Erythroblast (primary cell): ENCODE results near the gene CDA.
A peak's percentile ranks its signal among the peaks of the same experiment; 100 is the strongest.

Experiments used
- DNase-seq, 2 experiments: peaks; one replicate each; lab custom pipeline; 2025; lab: John Stamatoyannopoulos, UW
- GATA1 ChIP-seq: IDR thresholded peaks from 2 replicates; pipeline ENCODE4 v1.6.1; 2011; ENCODE audit warnings: low read depth, mild to moderate bottlenecking, control low read depth, low read length, moderate library complexity
- POLR2A ChIP-seq: IDR thresholded peaks from 2 replicates; pipeline ENCODE4 v1.6.1; 2011; ENCODE audit warnings: mild to moderate bottlenecking, low read length

The CDA gene

DNA sequence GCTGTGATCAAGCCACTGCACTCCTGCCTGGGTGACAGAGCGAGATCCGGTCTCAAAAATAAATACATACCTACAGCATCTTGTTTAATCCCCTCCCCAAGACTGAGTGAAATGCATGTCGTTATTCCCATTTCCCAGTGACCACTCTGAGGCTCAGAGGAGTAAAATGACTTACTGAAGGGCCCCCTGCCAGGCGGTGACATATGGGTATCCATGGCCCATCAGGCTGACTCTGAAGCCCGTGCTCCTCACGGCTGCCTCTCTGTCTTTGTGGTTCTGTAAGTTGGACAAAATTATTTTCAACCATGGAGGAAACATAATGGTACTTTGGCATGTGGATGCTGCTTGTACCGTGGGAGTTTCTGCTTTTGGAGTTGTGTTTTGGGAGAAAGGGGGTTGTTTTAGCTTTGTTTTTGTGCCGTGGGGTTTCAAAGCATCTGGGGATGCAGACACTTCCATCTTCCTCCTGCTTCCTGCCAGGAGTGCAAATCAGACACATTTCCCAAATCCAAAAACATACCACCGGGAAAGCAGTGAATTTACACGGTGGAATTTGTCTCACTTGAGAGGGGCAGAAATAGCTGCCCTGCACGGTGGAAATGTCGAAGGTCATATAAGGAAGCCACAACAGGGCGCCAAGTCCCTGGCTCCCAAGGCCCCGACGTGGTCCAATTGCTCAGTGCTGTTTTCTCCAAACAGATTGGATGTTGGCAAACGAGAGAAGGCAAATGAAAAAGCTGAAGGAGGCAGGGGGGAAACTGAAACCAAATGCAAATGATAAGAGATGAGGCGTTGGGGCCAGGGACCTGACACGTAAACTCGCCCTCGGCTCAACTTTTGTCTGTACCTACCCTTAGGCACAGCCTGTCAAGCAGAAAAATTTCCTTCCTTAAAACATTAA lies 27.3 kb downstream of the CDA start:
- no peak for DNase-seq
- TF ChIP-seq POLR2A (no peak), GATA1 (no peak)

DNA sequence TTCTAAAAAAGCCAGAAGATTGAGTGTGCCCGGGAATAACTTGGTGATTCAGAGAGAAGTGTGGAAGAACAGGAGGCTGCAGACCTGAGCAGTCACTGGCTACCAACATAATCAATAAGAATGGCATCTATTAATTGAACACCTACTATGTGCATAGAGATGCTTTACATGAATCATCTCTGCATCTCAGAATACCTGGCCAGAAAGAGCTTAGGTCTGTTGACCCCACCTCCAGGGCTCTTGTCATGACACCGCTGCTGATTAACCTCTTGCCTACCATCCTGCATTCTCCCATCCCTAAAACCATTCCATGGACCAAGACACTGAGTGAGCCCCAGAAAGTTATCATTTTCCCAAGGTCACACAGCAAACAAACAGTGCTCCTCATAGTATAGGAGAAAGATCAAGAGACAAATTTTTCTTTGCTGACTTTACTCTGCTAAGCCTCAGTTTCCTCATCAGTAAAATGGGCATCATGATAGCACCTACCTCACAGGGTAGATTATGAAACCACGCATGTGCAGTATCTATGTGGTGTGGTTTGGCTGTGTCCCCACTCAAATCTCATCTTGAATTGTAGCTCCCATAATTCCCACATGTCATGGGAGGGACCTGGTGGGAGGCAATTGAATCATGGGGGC lies 28.1 kb downstream of the CDA start:
- DNase-seq, result no peak
- TF ChIP-seq POLR2A (no peak), GATA1 (no peak)

DNA sequence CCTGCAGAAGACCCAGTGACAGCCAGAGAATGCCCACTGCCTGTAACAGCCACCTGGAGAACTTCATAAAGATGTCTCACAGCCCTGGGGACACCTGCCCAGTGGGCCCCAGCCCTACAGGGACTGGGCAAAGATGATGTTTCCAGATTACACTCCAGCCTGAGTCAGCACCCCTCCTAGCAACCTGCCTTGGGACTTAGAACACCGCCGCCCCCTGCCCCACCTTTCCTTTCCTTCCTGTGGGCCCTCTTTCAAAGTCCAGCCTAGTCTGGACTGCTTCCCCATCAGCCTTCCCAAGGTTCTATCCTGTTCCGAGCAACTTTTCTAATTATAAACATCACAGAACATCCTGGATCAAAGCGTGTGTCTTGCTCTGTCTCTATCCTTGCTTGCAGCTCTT lies 29.7 kb downstream of the CDA start:
- no peak for TF ChIP-seq POLR2A
- no peak for TF ChIP-seq GATA1
- DNase-seq, result no peak

DNA sequence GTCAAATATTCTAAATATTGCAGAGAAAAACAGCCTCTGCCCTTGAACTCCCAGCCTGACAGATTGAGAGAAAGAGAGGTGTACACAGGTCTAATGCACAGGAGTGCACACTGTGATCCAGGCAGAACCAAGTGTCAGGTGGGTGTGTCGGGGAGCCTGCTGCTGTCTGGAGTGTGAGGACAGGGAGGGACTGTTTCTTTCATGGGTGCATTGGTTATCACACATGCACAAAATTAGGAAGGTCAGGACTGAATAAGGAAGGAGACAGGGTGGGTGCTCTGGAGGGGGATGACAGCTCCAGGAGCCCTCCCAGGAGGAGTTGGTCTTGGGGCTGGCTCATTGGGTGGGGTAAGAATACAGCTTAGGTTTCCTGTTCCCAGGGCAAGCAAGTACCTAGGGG lies 31.1 kb downstream of the CDA start:
- DNase-seq, result no peak
- TF ChIP-seq POLR2A (no peak), GATA1 (no peak)

DNA sequence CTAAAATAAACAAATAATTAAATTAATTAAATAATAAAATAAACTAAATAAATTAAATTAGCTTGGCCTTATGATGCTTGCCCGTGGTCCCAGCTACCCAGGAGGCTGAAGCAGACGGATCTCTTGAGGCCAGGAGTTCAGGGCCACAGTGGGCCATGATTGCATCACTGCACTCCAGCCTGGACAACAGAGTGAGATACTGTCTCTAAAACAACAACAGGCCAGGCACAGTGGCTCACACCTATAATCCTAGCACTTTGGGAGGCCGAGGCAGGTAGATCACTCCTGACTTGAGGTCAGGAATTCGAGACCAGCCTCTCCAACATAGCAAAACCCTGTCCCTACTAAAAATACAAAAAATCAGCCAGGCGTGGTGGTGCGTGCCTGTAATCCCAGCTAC lies 32.1 kb downstream of the CDA start:
- TF ChIP-seq POLR2A (no peak), GATA1 (no peak)
- no peak for DNase-seq

DNA sequence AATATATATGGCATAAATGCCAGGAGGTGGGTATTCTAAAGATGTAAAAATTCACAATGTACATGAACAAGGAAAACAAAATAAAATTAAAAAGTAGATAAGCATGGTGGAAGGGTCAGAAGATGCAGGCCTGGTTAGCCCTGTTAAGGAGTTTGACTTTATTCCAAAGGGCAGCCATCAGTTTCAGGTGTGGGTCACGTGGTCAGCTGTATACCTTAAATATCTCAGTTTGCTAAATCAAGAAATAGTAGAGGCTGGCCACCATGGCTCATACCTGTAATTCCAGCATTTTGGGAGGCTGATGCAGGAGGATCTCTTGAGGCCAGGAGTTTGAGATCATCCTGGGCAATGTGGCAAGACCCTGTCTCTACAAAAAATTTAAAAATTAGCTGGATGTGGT lies 35.8 kb downstream of the CDA start:
- DNase-seq, result no peak
- TF ChIP-seq GATA1, result no peak
- TF ChIP-seq POLR2A, result no peak

DNA sequence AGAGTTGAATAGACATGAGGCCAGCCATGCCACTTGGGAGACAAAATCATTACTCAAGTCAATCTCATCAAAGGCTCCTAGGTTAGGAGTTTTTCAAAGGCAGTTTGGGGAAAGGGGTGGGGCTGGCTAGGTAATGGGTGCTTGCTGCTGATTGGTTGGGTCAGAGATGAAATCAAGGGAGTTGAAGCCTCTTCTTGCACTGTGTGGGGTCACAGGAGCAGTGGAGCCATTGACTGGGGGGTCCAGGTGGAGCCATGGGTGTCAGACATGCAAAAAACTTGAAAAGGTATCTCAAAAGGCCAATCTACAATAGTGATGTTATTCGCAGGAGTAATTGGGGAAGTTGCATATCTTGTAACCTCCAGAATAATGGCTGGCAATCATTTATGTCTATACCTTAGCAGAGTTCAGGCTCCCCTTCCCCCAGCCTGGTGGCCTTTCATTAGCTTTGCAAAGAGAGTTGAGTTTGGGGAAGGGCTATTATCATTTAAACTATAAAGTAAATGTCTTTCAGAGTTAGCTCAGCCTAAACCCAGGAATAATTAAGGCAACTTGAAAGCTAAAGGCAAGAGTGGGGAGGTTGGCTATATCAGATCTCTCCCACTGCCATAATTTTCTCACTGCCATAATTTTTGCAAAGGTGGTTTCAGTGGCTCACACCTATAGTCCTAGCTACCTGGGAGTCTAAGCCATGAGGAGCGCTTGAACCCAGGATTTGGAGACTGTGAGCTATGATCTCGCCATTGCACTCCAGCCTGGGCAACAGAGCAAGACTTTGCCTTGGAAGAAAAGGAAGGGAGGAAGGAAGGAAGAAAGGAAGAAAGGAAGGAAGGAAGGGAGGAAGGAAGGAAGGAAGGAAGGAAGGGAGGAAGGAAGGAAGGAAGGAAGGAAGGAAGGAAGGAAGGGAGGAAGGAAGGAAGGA lies 36.5 kb downstream of the CDA start:
- DNase-seq, result no peak
- no peak for TF ChIP-seq GATA1
- no peak for TF ChIP-seq POLR2A

DNA sequence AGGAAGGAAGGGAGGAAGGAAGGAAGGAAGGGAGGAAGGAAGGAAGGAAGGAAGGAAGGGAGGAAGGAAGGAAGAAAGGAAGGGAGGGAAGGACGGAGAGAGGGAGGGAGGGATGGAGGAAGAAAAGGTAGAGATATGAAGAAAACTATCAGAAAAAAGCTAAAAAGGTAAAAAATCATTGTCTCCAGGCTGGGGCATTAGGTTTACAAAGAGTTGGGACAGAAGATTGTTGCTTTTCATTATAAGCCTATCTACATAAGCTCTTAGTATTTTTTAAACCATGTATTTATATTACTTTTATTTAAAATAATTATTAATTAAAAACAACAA lies 37.2 kb downstream of the CDA start:
- DNase-seq, result no peak
- TF ChIP-seq POLR2A (no peak), GATA1 (no peak)

DNA sequence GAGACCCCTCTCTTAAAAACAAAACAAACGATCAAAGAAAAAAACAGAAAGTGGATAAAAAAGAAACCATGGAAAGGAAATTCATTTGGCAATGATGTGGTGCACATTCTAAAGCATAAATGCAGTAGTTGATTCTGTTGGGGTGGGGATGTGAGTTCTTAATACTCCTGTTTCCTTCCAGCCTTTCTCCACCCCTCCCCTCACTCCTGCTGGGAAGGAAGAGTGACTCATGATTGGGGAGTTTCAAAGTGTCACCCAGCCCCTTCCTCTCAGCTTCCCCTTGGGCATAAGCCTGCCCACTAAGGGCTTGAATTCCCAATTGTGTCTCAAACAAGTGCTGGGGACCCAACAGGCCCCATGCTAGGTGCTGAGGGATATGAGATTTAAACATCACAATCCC lies 37.6 kb downstream of the CDA start:
- TF ChIP-seq POLR2A (no peak), GATA1 (no peak)
- DNase-seq, result no peak

DNA sequence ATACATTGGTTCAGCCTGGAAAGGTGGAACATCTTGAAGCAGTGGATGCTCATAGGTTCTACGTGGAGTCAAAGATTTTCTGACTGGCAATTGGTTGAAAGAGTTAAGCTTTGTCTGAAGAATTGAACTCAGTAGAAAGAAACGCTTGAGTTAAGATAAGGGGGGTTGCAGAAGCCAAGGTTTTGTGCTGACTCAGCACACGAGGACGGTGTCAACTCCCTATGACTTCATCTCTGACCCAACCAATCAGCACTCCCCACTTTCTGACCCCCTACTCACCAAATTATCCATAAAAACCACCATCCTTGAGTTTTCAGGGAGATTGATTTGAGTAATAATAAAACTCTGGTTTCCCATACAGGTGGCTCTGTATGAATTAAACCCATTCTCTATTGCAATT lies 41.8 kb downstream of the CDA start:
- TF ChIP-seq GATA1, result no peak
- TF ChIP-seq POLR2A, result no peak
- DNase-seq, result peak; percentile 24 to 52

DNA sequence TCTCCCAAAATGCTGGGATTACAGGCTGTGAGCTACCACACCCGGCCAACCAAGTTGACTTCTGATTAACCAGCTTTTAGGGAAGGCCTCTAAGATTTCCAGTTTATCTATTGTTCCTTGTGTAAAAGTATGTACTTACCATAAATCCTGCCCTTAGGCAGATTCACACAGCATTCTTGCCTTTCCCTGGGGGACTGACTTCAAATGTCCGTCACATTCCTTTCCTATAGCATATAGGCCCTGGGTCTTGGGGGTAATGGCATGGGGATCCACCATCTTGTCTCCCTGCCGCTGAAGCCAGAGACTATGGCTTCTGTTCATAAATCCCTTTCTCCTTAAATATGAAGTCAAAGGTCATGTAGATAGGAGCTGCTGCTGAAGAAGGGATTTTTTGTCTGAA lies 43.5 kb downstream of the CDA start:
- TF ChIP-seq GATA1 (no peak), POLR2A (no peak)
- DNase-seq, result no peak

DNA sequence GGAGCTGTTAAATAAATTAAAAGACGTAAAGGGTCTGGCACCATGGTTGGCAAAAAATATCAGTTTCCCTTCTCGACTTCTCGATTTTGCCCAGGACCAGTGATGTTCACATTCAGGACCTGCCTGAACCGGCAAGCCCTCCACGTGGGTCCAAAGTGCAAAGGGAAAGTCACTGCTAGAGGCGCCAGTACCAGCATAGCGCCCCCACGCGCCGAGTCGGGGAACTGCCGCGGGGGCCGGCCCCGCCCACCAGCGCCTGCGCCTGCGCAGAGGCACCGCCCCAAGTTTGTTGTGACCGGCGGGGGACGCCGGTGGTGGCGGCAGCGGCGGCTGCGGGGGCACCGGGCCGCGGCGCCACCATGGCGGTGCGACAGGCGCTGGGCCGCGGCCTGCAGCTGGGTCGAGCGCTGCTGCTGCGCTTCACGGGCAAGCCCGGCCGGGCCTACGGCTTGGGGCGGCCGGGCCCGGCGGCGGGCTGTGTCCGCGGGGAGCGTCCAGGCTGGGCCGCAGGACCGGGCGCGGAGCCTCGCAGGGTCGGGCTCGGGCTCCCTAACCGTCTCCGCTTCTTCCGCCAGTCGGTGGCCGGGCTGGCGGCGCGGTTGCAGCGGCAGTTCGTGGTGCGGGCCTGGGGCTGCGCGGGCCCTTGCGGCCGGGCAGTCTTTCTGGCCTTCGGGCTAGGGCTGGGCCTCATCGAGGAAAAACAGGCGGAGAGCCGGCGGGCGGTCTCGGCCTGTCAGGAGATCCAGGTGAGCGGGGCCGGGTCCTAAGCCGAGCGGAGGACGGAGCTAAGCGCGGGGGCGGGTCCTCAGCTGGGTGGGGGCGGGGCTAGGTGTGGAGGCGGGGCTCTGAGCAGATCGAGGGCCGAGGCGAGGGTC lies 44.5 kb downstream of the CDA start, which contains the start of gene PINK1:
Gene PINK1 (plus strand): TSS at position 269 of the 875 bp plus-strand sequence. CDS start 91 bp downstream, at position 360.
- TF ChIP-seq GATA1 (no peak), POLR2A (peak; percentile 81)
- peak; percentile 86 to 92 for DNase-seq
